Measurements from ENCODE around the gene GAS7. TPM values are rescaled to one million over a fixed set of nuclear protein-coding genes. Genes with fewer than 3 reads are reported as not detected.

The GAS7 gene
- total RNA-seq, 2 experiments from 2014 or later, result 0.76 to 1.2 TPM

DNA sequence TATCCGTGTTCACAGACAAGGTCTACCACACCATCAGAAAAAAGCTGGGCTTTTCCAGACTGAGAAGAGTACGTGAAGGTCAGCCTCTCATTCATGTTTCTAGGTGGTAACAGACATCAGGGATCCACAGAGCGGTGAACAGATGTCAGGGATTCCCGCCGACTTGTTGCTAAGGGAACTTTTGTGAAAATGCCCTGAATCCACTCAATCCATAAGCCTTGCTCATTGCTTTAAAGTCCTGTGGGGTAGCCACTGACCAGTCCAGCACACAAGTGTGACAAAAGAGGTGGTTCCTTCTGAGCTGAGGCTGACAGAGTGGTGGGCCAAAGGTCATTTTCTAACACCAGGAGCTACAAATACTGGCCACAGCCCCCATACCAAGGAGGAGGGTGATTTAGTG lies 5.9 kb downstream of the GAS7 start:
- Mint-ChIP-seq H3K9me3 (peaks cover 18% of the 10 kb centered on the region), H3K27me3 (peaks cover 16% of the 10 kb centered on the region), H3K36me3 (peaks cover 4% of the 10 kb centered on the region), H3K4me3 (no peak overlapping the region), H3K27ac (no peak overlapping the region), H3K4me1 (no peaks in the 10 kb centered on the region)
- no peak for DNase-seq

GRCh38 chr17:10187456-10187855 lies 10.9 kb downstream of the GAS7 start:
- no peaks in the 10 kb centered on the region for H3K27me3 Mint-ChIP-seq
- H3K27ac Mint-ChIP-seq, result no peak overlapping the region
- no peaks in the 10 kb centered on the region for H3K9me3 Mint-ChIP-seq
- H3K4me1 Mint-ChIP-seq, result no peaks in the 10 kb centered on the region
- H3K4me3 Mint-ChIP-seq, result no peak overlapping the region
- no peaks in the 10 kb centered on the region for H3K36me3 Mint-ChIP-seq
- no peak for DNase-seq

- Mint-ChIP-seq H3K36me3 (no peaks in the 10 kb centered on the region), H3K27ac (no peak overlapping the region), H3K4me3 (no peak overlapping the region), H3K27me3 (no peaks in the 10 kb centered on the region), H3K9me3 (no peaks in the 10 kb centered on the region), H3K4me1 (no peaks in the 10 kb centered on the region)
- no peak for DNase-seq
These were observed 11.5 kb downstream of the GAS7 start for GRCh38 chr17:10186771-10187410.

DNA sequence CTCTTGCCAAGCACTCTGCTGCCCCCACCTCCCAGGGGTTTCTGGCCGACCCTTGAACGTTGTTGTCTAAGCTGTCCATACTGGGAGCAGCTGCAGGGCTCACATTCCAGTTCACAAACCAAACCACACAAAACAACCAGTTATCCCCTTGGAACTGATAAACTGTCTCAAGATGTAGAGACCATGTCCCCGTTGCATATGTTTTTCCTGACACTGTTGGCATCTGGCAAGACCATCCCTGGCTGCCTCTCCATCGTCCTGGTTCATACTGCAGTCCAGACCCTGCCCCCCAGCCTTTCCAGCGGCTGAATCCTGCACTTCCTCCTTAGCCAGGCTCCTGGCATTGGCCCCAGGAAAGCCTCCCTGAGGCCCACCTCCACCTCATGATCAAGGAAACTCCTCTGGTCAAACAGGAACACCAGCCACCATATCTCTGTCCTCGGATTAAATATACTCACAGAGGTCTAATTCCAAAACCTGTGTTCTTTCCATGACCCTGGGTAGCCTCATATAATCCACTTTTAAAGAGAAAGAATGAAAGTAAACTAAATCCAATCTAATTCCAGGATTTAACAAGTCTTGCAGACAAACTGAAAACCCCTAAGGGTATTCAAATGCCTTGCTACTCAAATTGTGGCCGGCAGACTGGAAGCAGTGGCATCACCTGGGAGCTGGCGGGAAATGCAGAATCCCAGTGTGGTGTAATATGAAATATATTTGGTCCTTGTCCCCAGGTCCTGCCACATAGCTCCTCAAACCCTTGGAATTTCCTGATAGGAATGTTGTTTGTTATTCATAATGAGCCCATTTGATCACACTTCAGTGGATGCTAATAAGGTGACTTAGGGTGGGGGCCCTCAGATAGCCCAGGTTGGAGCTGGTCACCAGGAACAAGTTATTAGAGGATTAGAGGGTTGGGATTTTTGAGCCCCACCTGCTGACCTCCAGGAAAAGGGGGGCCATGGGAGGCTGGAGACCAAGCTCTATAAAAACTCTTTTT lies 14.2 kb downstream of the GAS7 start:
- Mint-ChIP-seq H3K27ac (no peak overlapping the region), H3K4me1 (no peaks in the 10 kb centered on the region), H3K36me3 (no peaks in the 10 kb centered on the region), H3K27me3 (peaks cover under 1% of the 10 kb centered on the region), H3K9me3 (no peaks in the 10 kb centered on the region), H3K4me3 (no peak overlapping the region)
- no peak for DNase-seq

GRCh38 chr17:10182785-10183184 lies 15.6 kb downstream of the GAS7 start:
- Mint-ChIP-seq H3K27ac (no peak overlapping the region), H3K9me3 (no peaks in the 10 kb centered on the region), H3K4me1 (peaks cover 2% of the 10 kb centered on the region), H3K36me3 (no peaks in the 10 kb centered on the region), H3K4me3 (no peak overlapping the region), H3K27me3 (peaks cover 9% of the 10 kb centered on the region)
- no peak for DNase-seq

DNA sequence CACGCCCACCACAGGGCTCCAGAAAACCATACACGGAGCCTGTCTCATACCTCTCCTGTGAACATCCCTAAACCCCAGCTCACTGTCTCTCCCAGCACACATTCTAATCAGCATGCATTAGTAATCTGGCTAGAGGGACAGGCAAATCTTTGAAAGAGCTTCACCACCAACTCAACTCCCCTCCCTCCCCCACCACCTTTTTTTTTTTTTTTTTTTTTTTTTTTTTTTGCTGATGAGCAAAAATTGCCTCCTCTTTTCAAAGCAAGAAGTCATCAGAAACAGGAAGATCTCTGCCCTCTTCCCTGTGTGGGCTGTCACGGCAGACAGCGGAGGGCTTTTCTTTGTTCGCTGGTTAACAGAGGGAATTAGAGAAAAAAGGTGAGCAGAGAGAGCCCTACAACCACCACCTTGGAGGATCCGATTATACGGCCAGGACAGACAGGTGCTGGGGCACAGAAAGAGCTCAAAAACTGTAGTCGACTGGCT lies 19.9 kb downstream of the GAS7 start:
- DNase-seq, result no peak

GRCh38 chr17:10177913-10178505 lies 20.4 kb downstream of the GAS7 start:
- no peak overlapping the region for H3K4me3 Mint-ChIP-seq
- peaks cover 2% of the 10 kb centered on the region for H3K4me1 Mint-ChIP-seq
- DNase-seq, result no peak
- no peaks in the 10 kb centered on the region for H3K36me3 Mint-ChIP-seq
- no peak overlapping the region for H3K27ac Mint-ChIP-seq
- H3K27me3 Mint-ChIP-seq, result peaks cover 11% of the 10 kb centered on the region
- H3K9me3 Mint-ChIP-seq, result peaks cover 2% of the 10 kb centered on the region

More for the DNA sequence above, 19.9 kb downstream of the GAS7 start:
- Mint-ChIP-seq H3K9me3 (no peaks in the 10 kb centered on the region), H3K4me1 (peaks cover 2% of the 10 kb centered on the region), H3K36me3 (no peaks in the 10 kb centered on the region), H3K4me3 (no peak overlapping the region), H3K27ac (no peak overlapping the region), H3K27me3 (peaks cover 9% of the 10 kb centered on the region)

DNA sequence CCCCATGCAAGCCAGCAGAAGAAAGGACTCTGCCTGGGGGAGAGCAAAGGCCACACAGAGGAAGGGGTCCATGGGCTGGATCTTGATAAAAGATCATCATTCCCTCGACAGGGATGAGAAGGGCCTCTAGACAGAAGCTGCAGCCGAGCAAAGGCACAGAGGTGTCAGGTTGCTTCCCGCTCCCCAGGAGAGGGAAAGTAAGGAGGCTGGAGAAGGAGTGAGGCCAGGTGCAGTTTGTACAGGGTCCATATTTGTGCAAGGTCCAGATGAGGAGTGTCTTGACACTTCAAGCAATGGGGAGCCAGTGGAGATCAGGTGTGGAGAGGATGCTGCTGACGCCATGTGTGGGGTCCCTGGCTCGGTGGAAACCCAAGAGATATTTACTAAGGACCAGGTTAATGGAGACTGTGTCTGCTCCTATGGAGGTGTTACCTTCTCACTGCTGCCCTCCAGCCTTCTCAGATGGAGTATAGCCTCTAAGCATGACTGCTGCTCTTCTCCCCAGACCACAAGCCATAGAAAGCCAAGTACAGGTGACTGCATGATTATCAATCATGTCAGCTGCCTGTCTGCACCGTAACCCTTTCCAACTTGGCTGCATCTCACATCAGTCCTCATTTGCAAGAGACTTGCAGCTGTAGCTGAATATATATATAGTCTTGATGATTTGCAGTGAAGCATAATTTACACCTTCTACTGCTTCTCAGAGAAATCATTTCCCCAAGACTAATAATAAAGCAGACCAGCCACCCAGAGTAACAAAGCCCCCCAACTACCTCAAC lies 21.1 kb downstream of the GAS7 start:
- Mint-ChIP-seq H3K27me3 (peaks cover 17% of the 10 kb centered on the region), H3K9me3 (peaks cover 2% of the 10 kb centered on the region), H3K4me3 (no peak overlapping the region), H3K27ac (no peak overlapping the region), H3K4me1 (peaks cover 2% of the 10 kb centered on the region), H3K36me3 (no peaks in the 10 kb centered on the region)
- no peak for DNase-seq

- Mint-ChIP-seq H3K4me1 (peaks cover 17% of the 10 kb centered on the region), H3K9me3 (peaks cover 4% of the 10 kb centered on the region), H3K27ac (no peak overlapping the region), H3K36me3 (no peaks in the 10 kb centered on the region), H3K27me3 (peaks cover 41% of the 10 kb centered on the region), H3K4me3 (no peak overlapping the region)
- DNase-seq, result no peak
These were observed 24.5 kb downstream of the GAS7 start for GRCh38 chr17:10173913-10174312.

- Mint-ChIP-seq H3K9me3 (peaks cover 4% of the 10 kb centered on the region), H3K36me3 (no peaks in the 10 kb centered on the region), H3K4me3 (no peak overlapping the region), H3K4me1 (peaks cover 15% of the 10 kb centered on the region), H3K27me3 (peaks cover 35% of the 10 kb centered on the region), H3K27ac (no peak overlapping the region)
- no peak for DNase-seq
These were observed 25.6 kb downstream of the GAS7 start for GRCh38 chr17:10172778-10173177.

- H3K27me3 Mint-ChIP-seq, result peaks cover 35% of the 10 kb centered on the region
These were observed 26.1 kb downstream of the GAS7 start for GRCh38 chr17:10172241-10172741.

GRCh38 chr17:10171581-10171981 lies 26.8 kb downstream of the GAS7 start:
- Mint-ChIP-seq H3K9me3 (peaks cover 4% of the 10 kb centered on the region), H3K27ac (no peak overlapping the region), H3K4me1 (peaks cover 15% of the 10 kb centered on the region), H3K36me3 (no peaks in the 10 kb centered on the region), H3K4me3 (no peak overlapping the region), H3K27me3 (peaks cover 35% of the 10 kb centered on the region)
- no peak for DNase-seq

More at GRCh38 chr17:10172241-10172741, 26.1 kb downstream of the GAS7 start:
- Mint-ChIP-seq H3K36me3 (no peaks in the 10 kb centered on the region), H3K4me3 (no peak overlapping the region), H3K27ac (no peak overlapping the region), H3K4me1 (peaks cover 15% of the 10 kb centered on the region), H3K9me3 (peaks cover 4% of the 10 kb centered on the region)
- DNase-seq, result no peak

GRCh38 chr17:10171122-10171571 lies 27.3 kb downstream of the GAS7 start:
- Mint-ChIP-seq H3K27ac (no peak overlapping the region), H3K36me3 (no peaks in the 10 kb centered on the region)

GRCh38 chr17:10170233-10170632 lies 28.2 kb downstream of the GAS7 start:
- Mint-ChIP-seq H3K27me3 (peaks cover 35% of the 10 kb centered on the region), H3K4me3 (no peak overlapping the region), H3K4me1 (peaks cover 15% of the 10 kb centered on the region), H3K9me3 (peaks cover 4% of the 10 kb centered on the region), H3K36me3 (no peaks in the 10 kb centered on the region), H3K27ac (no peak overlapping the region)
- DNase-seq, result no peak

More at GRCh38 chr17:10171122-10171571, 27.3 kb downstream of the GAS7 start:
- H3K9me3 Mint-ChIP-seq, result peaks cover 4% of the 10 kb centered on the region
- no peak for DNase-seq
- H3K4me1 Mint-ChIP-seq, result peaks cover 15% of the 10 kb centered on the region
- no peak overlapping the region for H3K4me3 Mint-ChIP-seq
- H3K27me3 Mint-ChIP-seq, result peaks cover 35% of the 10 kb centered on the region
